Panc1 (cell line): ENCODE data around the gene CTTNBP2NL.

ENCODE experiments used
- CTCF ChIP-seq: fragments of 450-650 bp; IDR thresholded peaks from 2 replicates; pipeline ENCODE4 v1.5.1; 2017; ENCODE audit warnings: mild to moderate bottlenecking
- POLR2AphosphoS5 ChIP-seq: IDR thresholded peaks from 2 replicates; pipeline ENCODE4 v1.6.1; 2012; ENCODE audit warnings: mild to moderate bottlenecking, low read depth, low read length, moderate library complexity
- REST ChIP-seq, 2 experiments: IDR thresholded peaks; 2 replicates each; pipeline ENCODE4 v1.6.1; 2011 to 2012; ENCODE audit warnings: low read depth in 2 of 2, control low read depth in 1 of 2, low read length in 1 of 2, mild to moderate bottlenecking in 1 of 2, moderate library complexity in 1 of 2; ENCODE audit not compliant: insufficient read depth in 1 of 2
- SIN3A ChIP-seq: IDR thresholded peaks from 2 replicates; pipeline ENCODE4 v1.6.1; 2012; ENCODE audit warnings: low read depth, mild to moderate bottlenecking, low read length, moderate library complexity, borderline replicate concordance; ENCODE audit not compliant: insufficient read depth
- TCF7L2 ChIP-seq: IDR thresholded peaks from 2 replicates; pipeline ENCODE4 v1.6.1; 2011; ENCODE audit warnings: mild to moderate bottlenecking, low read depth, low read length, inconsistent platforms

- TF ChIP-seq CTCF (no peak), POLR2AphosphoS5 (no peak), REST (IDR thresholded peaks at IDR 0.05; ENCODE audit: insufficient read depth in 1 of 2, low read depth in 2 of 2, low read length in 1 of 2) (no peak), TCF7L2 (no peak), SIN3A (no peak)
These were observed 15.7 kb upstream of the CTTNBP2NL start for GRCh38 chr1:112380356-112380755.
